Tibial nerve (tissue), 4 donors: ENCODE results near the gene SLC36A3. TPM values are rescaled to one million over a fixed set of nuclear protein-coding genes. Genes with fewer than 3 reads are reported as not detected.
"Not testable (repeated sequence)": the region's sequence is repeated elsewhere in the genome, so short reads cannot be mapped to it uniquely, and the experiment has no call there.

Source experiments
- DNase-seq, 2 donors: peaks; one replicate each; pipeline ENCODE4 v3.0.0-alpha.2; 2019; ENCODE audit warnings: low spot score in 2 of 2
- H3K27ac ChIP-seq, 4 donors: fragments of 200-600 bp; sonication (generic) in 3 of 4; one replicate each; pipeline ENCODE4 v1.5.1; 2017 to 2019; ENCODE audit warnings: mild to moderate bottlenecking in 1 of 4
- H3K27me3 ChIP-seq, 2 donors: fragments of 200-600 bp; sonication (generic) in 1 of 2; one replicate each; pipeline versions ENCODE4 v1.5.1 to v1.6.0; 2017 to 2019
- H3K36me3 ChIP-seq, 3 donors: fragments of 200-600 bp; sonication (generic); one replicate each; pipeline ENCODE4 v1.5.1; 2018 to 2019
- H3K4me1 ChIP-seq, 4 donors: fragments of 200-600 bp; sonication (generic) in 3 of 4; one replicate each; pipeline ENCODE4 v1.5.1; 2017 to 2019
- H3K4me3 ChIP-seq, 4 donors: fragments of 200-600 bp; sonication (generic) in 3 of 4; one replicate each; pipeline ENCODE4 v1.5.1; 2017 to 2019; ENCODE audit warnings: mild to moderate bottlenecking in 1 of 4, moderate library complexity in 1 of 4
- H3K9me3 ChIP-seq, 4 donors: fragments of 200-600 bp; sonication (generic) in 3 of 4; one replicate each; pipeline ENCODE4 v1.5.1; 2017 to 2019
- EP300 ChIP-seq, 2 donors: sonication (generic); formaldehyde crosslinking; IDR thresholded peaks; one replicate each; pipeline ENCODE4 v1.6.1; 2017; ENCODE audit warnings: antibody characterized with exemption in 2 of 2, mild to moderate bottlenecking in 1 of 2
- POLR2A ChIP-seq, 2 donors: fragments of 450-650 bp; IDR thresholded peaks; one replicate each; pipeline ENCODE4 v1.6.1; 2017; ENCODE audit warnings: antibody characterized with exemption in 2 of 2, mild to moderate bottlenecking in 2 of 2, moderate library complexity in 2 of 2
- WGBS, 2 donors: methylation state at CpG; one replicate each; pipeline ENCODE4 v1.1.5; 2018; 5-methylcytosine and 5-hydroxymethylcytosine counted together
- total RNA-seq, 4 donors: library from RNA; depleted of rRNA; stranded (reverse); fragments of >200 nt; gene quantifications; one replicate each; pipeline ENCODE4 v1.1.0, GENCODE V29; 2016
- TF ChIP-seq, protein P1 (sequence below), 5 experiments: fragments of 200-600 bp in 3 of 5; fragments of 450-650 bp in 2 of 5; sonication (generic) in 3 of 5; IDR thresholded peaks; one replicate each; pipeline ENCODE4 v1.5.1; 2016 to 2019; ENCODE audit warnings: antibody characterized with exemption in 5 of 5, mild to moderate bottlenecking in 3 of 5, moderate library complexity in 2 of 5

The SLC36A3 gene
- total RNA-seq, 4 donors from 2014 or later = not detected

DNA sequence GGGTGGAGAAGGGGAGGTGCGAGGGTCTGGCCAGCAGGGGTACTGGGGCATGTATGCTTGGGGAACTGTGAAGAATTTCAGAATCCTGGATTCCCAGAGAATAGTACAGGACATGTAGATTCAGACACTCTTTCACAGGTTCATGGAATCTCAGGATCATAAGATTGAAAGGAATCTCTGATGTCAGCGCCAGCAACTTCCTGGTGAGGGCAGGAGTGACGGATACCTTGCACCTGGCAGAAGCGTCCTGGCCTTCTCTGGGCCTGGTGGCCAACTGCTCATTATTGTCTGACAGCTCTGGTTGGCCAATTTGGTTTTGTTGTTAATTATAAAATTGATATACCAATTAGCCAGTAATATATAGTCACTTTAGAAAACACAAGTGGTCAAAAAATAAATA, 43.6 kb downstream of the SLC36A3 start:
- Histone ChIP-seq H3K27ac (no peak overlapping the region), H3K4me1 (peaks cover 0 to 18% (median 3%) of the 10 kb centered on the region in 4 donors), H3K4me3 (no peak overlapping the region), H3K27me3 (no peaks in the 10 kb centered on the region), H3K36me3 (peaks cover 0 to 31% (median 10%) of the 10 kb centered on the region in 3 donors), H3K9me3 (no peaks in the 10 kb centered on the region)
- 97% methylated on average over 4 of the region's 4 CpGs for WGBS, 2 donors
- no peak for DNase-seq
- no peak for TF ChIP-seq POLR2A (IDR thresholded peaks at IDR 0.05)
- TF ChIP-seq, protein P1, sequence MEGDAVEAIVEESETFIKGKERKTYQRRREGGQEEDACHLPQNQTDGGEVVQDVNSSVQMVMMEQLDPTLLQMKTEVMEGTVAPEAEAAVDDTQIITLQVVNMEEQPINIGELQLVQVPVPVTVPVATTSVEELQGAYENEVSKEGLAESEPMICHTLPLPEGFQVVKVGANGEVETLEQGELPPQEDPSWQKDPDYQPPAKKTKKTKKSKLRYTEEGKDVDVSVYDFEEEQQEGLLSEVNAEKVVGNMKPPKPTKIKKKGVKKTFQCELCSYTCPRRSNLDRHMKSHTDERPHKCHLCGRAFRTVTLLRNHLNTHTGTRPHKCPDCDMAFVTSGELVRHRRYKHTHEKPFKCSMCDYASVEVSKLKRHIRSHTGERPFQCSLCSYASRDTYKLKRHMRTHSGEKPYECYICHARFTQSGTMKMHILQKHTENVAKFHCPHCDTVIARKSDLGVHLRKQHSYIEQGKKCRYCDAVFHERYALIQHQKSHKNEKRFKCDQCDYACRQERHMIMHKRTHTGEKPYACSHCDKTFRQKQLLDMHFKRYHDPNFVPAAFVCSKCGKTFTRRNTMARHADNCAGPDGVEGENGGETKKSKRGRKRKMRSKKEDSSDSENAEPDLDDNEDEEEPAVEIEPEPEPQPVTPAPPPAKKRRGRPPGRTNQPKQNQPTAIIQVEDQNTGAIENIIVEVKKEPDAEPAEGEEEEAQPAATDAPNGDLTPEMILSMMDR (IDR thresholded peaks at IDR 0.05) = no peak
- no peak for TF ChIP-seq EP300 (IDR thresholded peaks at IDR 0.05)

DNA sequence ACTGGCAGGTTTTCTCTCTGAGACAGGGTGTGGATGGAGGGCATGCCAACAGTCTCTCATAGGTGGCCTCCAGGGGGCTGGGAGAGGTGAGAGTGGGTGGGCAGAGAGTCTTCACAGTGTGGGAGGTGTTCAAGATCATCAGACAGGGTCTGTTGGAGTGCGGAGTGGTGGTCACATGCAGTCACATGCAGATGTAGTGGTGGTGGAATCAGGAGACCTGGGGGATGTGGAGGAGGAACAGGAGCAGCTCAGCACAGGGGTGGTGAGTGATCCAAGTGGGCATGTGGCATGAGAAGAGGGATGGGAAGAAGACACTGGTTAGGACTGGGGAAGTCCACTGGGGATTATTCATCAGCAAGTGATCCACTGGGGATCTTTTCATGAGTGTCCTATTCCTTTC, 44.8 kb downstream of the SLC36A3 start:
- H3K4me1 ChIP-seq = peaks cover 0 to 27% (median 11%) of the 10 kb centered on the region in 4 donors
- peaks cover 0 to 21% (median 4%) of the 10 kb centered on the region in 3 donors for H3K36me3 ChIP-seq
- no peak for DNase-seq
- H3K4me3 ChIP-seq = no peak overlapping the region
- TF ChIP-seq EP300 (IDR thresholded peaks at IDR 0.05) (no peak), POLR2A (IDR thresholded peaks at IDR 0.05) (no peak)
- TF ChIP-seq, protein P1 (IDR thresholded peaks at IDR 0.05) = no peak
- H3K9me3 ChIP-seq = no peaks in the 10 kb centered on the region
- H3K27me3 ChIP-seq = no peaks in the 10 kb centered on the region
- 37 to 45% methylated on average over 1 of the region's 1 CpG for WGBS, 2 donors
- H3K27ac ChIP-seq = no peak overlapping the region

DNA sequence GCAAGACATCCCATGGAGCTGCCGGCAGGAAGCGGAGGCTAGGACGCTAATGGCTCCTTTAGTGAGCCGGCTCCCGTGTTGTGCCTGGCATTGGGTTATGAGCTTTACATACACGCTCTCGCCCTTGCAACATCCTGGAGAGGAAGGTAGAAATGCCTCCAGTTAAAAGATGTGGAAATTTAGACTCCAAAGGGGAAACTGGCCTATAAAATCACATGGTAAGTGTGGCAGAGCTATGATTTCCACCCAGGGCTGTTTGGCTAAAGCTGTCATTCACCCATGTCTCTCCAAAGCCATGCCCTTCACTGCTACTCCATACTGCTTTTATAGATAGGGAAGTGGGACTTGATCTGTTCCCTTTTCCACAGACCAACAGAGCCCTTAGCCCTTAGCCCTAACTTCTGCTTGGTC, 45.4 kb downstream of the SLC36A3 start:
- Histone ChIP-seq H3K36me3 (peaks cover 0 to 16% (median 0%) of the 10 kb centered on the region in 3 donors), H3K27me3 (no peaks in the 10 kb centered on the region), H3K9me3 (no peaks in the 10 kb centered on the region), H3K4me3 (no peak overlapping the region), H3K4me1 (peaks cover 0 to 33% (median 13%) of the 10 kb centered on the region in 4 donors), H3K27ac (no peak overlapping the region)
- DNase-seq = no peak
- TF ChIP-seq EP300 (IDR thresholded peaks at IDR 0.05) (no peak), POLR2A (IDR thresholded peaks at IDR 0.05) (no peak)
- TF ChIP-seq, protein P1 (IDR thresholded peaks at IDR 0.05) = no peak
- 76 to 77% methylated on average over 7 of the region's 7 CpGs for WGBS, 2 donors

DNA sequence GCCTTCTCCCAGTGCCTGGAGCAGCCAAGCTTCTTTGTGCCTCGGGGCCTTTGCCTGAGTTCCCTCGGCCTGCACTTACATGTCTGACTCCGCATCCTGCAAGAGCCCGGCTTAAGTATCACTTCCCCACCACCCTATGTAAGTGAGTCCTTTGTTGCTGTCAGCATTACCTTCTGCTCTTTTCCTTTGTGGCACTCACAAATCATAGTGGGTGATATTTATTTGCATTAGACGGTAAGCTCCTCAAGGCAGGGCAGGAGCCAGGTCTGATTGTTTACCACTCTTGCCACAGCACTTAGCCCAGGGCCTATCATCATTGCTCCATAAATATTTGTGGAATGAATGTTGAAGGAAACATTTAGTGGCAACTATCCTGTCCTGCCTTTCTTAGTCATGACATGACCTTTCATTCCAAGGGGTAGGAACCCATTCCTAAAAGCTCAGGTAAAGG, 45.8 kb downstream of the SLC36A3 start:
- DNase-seq = no peak
- Histone ChIP-seq H3K4me3 (no peak overlapping the region), H3K27me3 (no peaks in the 10 kb centered on the region), H3K4me1 (peaks cover 0 to 35% (median 13%) of the 10 kb centered on the region in 4 donors), H3K9me3 (no peaks in the 10 kb centered on the region), H3K36me3 (peaks cover 0 to 16% (median 0%) of the 10 kb centered on the region in 3 donors), H3K27ac (no peak overlapping the region)
- 67 to 80% methylated on average over 5 of the region's 5 CpGs for WGBS, 2 donors
- TF ChIP-seq POLR2A (IDR thresholded peaks at IDR 0.05) = no peak
- no peak for TF ChIP-seq EP300 (IDR thresholded peaks at IDR 0.05)

DNA sequence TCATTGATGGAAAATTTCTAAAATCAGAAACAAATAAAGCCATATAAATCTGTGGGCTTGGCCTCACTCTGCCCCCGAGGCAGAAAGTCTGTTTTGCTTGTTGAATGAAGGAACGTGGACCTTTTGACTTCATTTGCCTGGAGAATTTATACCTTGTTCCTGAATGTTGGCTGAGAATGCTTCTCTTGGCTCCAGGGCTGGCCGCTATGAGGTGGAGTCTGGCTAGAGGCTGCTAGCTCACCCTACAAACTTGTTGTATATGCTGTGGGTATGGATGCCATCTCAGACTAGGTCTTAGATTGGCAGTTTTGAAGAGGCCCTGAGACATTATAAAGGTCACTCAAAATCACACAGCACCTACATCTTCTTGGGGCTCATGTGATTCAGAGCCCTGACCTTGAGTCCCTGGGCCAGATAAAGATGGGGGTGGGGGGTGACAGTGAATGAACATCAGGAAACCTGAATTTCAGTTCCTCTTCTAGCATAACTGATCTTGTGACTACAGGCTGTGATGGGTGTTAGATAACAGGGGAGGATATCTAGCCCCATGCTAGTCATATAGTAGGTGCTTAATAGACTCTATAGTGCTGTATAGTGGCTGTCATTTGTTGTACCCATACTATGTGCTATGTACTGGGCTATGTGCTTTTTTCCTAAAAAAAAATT, 47.8 kb downstream of the SLC36A3 start:
- H3K27ac ChIP-seq = no peak overlapping the region
- no peak overlapping the region for H3K4me3 ChIP-seq
- WGBS, 2 donors = 87 to 95% methylated on average over 3 of the region's 3 CpGs
- H3K4me1 ChIP-seq = peaks cover 0 to 50% (median 13%) of the 10 kb centered on the region in 4 donors
- H3K36me3 ChIP-seq = peaks cover 0 to 8% (median 0%) of the 10 kb centered on the region in 3 donors
- no peak for TF ChIP-seq EP300 (IDR thresholded peaks at IDR 0.05)
- TF ChIP-seq POLR2A (IDR thresholded peaks at IDR 0.05) = no peak
- TF ChIP-seq, protein P1 (IDR thresholded peaks at IDR 0.05) = no peak
- no peaks in the 10 kb centered on the region for H3K9me3 ChIP-seq
- DNase-seq = no peak
- H3K27me3 ChIP-seq = no peaks in the 10 kb centered on the region

DNA sequence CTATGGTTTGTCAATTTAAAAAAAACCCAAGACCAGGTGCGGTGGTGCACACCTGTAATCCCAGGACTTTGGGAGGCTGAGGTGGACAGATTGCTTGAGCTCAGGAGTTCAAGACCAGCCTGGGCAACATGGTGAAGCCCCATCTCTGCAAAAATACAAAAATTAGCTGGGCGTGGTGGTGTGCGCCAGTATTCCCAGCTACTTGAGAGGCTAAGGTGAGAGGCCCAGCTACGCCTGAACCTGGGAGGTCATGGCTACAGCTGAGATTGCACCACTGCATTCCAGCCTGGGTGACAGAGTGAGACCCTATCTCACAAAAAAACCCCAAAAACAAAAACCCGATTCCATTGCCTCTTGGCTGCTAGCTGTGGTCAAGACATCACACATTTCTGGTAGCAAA, 48.6 kb downstream of the SLC36A3 start:
- not testable (repeated sequence) for H3K4me3 ChIP-seq, H3K9me3 ChIP-seq, DNase-seq, H3K36me3 ChIP-seq, H3K27ac ChIP-seq, H3K27me3 ChIP-seq
- H3K4me1 ChIP-seq = peaks cover 0 to 51% (median 13%) of the 10 kb centered on the region in 4 donors
- WGBS, 2 donors = 94 to 100% methylated on average over 5 of the region's 5 CpGs
